CD8-positive, alpha-beta memory T cell (primary cell): ENCODE results near the gene SLC37A4. TPM values are rescaled to one million over a fixed set of nuclear protein-coding genes. Genes with fewer than 3 reads are reported as not detected.
A peak's percentile ranks its signal among the peaks of the same experiment; 100 is the strongest.

Experiments
- CTCF ChIA-PET: fragments of 350-600 bp; sonication (Branson Sonifier 250); formaldehyde crosslinking; loops from one replicate; lab custom pipeline; 2021; ENCODE audit warnings: antibody characterized with exemption; lab: Charles Lee
- POLR2A ChIA-PET: fragments of 350-600 bp; sonication (Branson Sonifier 250); formaldehyde crosslinking; loops from one replicate; lab custom pipeline; 2021; ENCODE audit warnings: antibody characterized with exemption; lab: Charles Lee
- DNase-seq, 5 donors: peaks; one replicate each; pipeline versions ENCODE4 v3.0.0 to v3.0.0-alpha.2; 2020 to 2022; ENCODE audit warnings: mixed read lengths in 1 of 5
- H3K27ac ChIP-seq: one replicate; pipeline ENCODE4 v1.7.0; 2013; ENCODE audit warnings: low read depth, mild to moderate bottlenecking, low read length, moderate library complexity
- H3K27me3 ChIP-seq: 2 replicates; pipeline ENCODE4 v1.7.0; 2013; ENCODE audit warnings: low read length, mild to moderate bottlenecking; ENCODE audit not compliant: insufficient read depth, poor library complexity, severe bottlenecking
- H3K36me3 ChIP-seq: 2 replicates; pipeline ENCODE4 v1.7.0; 2013; ENCODE audit warnings: mild to moderate bottlenecking, low read length, moderate library complexity; ENCODE audit not compliant: insufficient read depth
- H3K4me1 ChIP-seq: 2 replicates; pipeline ENCODE4 v1.7.0; 2013; ENCODE audit warnings: mild to moderate bottlenecking, low read length, moderate library complexity; ENCODE audit not compliant: insufficient read depth
- H3K4me3 ChIP-seq: 2 replicates; pipeline ENCODE4 v1.7.0; 2013; ENCODE audit warnings: mild to moderate bottlenecking, low read length
- H3K9me3 ChIP-seq: 2 replicates; pipeline ENCODE4 v1.7.0; 2013; ENCODE audit warnings: mild to moderate bottlenecking, low read length
- H3K27ac Mint-ChIP-seq, 8 donors: one replicate each; pipeline ENCODE4 v1.8.0; 2020 to 2021; ENCODE audit warnings: mixed read lengths in 8 of 8, mild to moderate bottlenecking in 6 of 8, inconsistent platforms in 3 of 8, moderate library complexity in 3 of 8
- H3K27me3 Mint-ChIP-seq, 2 donors: one replicate each; pipeline ENCODE4 v1.8.0; 2020 to 2021; ENCODE audit warnings: mixed read lengths in 2 of 2, mild to moderate bottlenecking in 1 of 2, moderate library complexity in 1 of 2
- H3K36me3 Mint-ChIP-seq, 3 donors: one replicate each; pipeline ENCODE4 v1.8.0; 2020 to 2021; ENCODE audit warnings: mixed read lengths in 3 of 3, inconsistent platforms in 1 of 3, mild to moderate bottlenecking in 1 of 3
- H3K4me1 Mint-ChIP-seq, 3 donors: one replicate each; pipeline ENCODE4 v1.8.0; 2020 to 2021; ENCODE audit warnings: mixed read lengths in 3 of 3, inconsistent platforms in 1 of 3, mild to moderate bottlenecking in 1 of 3
- H3K4me3 Mint-ChIP-seq, 7 donors: one replicate each; pipeline ENCODE4 v1.8.0; 2020 to 2021; ENCODE audit warnings: mixed read lengths in 7 of 7, mild to moderate bottlenecking in 6 of 7, moderate library complexity in 4 of 7, inconsistent platforms in 2 of 7
- H3K9me3 Mint-ChIP-seq, 5 donors: one replicate each; pipeline ENCODE4 v1.8.0; 2020 to 2022; ENCODE audit warnings: mixed read lengths in 5 of 5, mild to moderate bottlenecking in 3 of 5, moderate library complexity in 2 of 5, inconsistent platforms in 1 of 5
- polyA plus RNA-seq: library from polyadenylated mRNA; unstranded; fragments of 300-500 nt; fragmentation: Illumina TruSeq; gene quantifications from one replicate; pipeline ENCODE4 v1.2.3, GENCODE V29; 2021
- total RNA-seq, 2 experiments: library from RNA; stranded (reverse); gene quantifications; one replicate each; pipeline ENCODE4 v1.2.3, GENCODE V29; 2021

Gene SLC37A4
- total RNA-seq, result 10 to 100 TPM; 22.7 to 28.5 TPM
- polyA plus RNA-seq, result 11.3 TPM

- Histone ChIP-seq H3K4me3 (peak within 1 kb of the TSS; percentile 85), H3K36me3 (no peaks in the 10 kb centered on the region), H3K27ac (peak within 1 kb of the TSS; percentile 75), H3K9me3 (no peaks in the 10 kb centered on the region), H3K4me1 (peaks cover 12% of the 10 kb centered on the region), H3K27me3 (no peaks in the 10 kb centered on the region)
- POLR2A ChIA-PET, result interaction anchor here (0.6 to 1.9 kb wide), 3 partner anchors 11 to 25 kb away, joined by 3 to 10 read pairs (median 3); partner anchors contain the start of genes RPS25 and TRAPPC4
- no peaks in the 10 kb centered on the region for H3K9me3 Mint-ChIP-seq
- H3K4me3 Mint-ChIP-seq, result peak within 1 kb of the TSS; percentile 82 to 96 (median 90)
- peak within 1 kb of the TSS; percentile 72 to 97 (median 92) for H3K27ac Mint-ChIP-seq
- H3K36me3 Mint-ChIP-seq, result peaks cover 0 to 13% (median 1%) of the 10 kb centered on the region in 3 donors
- CTCF ChIA-PET, result interaction anchor here (0.9 to 1.5 kb wide), 6 partner anchors 9 to 49 kb away, joined by 3 to 6 read pairs (median 3); partner anchors contain the start of genes CENATAC and VPS11
- DNase-seq, result peak; percentile 98 to 99 (median 98)
- peaks cover 11 to 24% (median 19%) of the 10 kb centered on the region in 3 donors for H3K4me1 Mint-ChIP-seq
- H3K27me3 Mint-ChIP-seq, result no peaks in the 10 kb centered on the region
Measured at GRCh38 chr11:119030329-119031047, at the start of gene SLC37A4. TSS of gene SLC37A4 (minus strand) at chr11:119030877.

GRCh38 chr11:119078675-119079420 lies 48.2 kb upstream of the SLC37A4 start:
- H3K27ac Mint-ChIP-seq, result no peak overlapping the region
- no peaks in the 10 kb centered on the region for H3K4me1 Mint-ChIP-seq
- DNase-seq, result no peak
- Histone ChIP-seq H3K27me3 (no peaks in the 10 kb centered on the region), H3K4me3 (no peak overlapping the region), H3K9me3 (no peaks in the 10 kb centered on the region), H3K27ac (no peak overlapping the region), H3K4me1 (no peaks in the 10 kb centered on the region), H3K36me3 (peaks cover 54% of the 10 kb centered on the region)
- peaks cover 0 to 71% (median 14%) of the 10 kb centered on the region in 3 donors for H3K36me3 Mint-ChIP-seq
- H3K4me3 Mint-ChIP-seq, result peak overlapping the region in 1 of 7 donors; percentile 24
- CTCF ChIA-PET, result interaction anchor here (1.2 to 2.2 kb wide), 2 partner anchors 11 to 118 kb away, joined by 3 to 6 read pairs; partner anchors contain the start of gene VPS11
- no peaks in the 10 kb centered on the region for H3K9me3 Mint-ChIP-seq
- POLR2A ChIA-PET, result no interaction called here
- H3K27me3 Mint-ChIP-seq, result no peaks in the 10 kb centered on the region

- Histone ChIP-seq H3K27me3 (no peaks in the 10 kb centered on the region), H3K36me3 (peaks cover 64% of the 10 kb centered on the region), H3K27ac (no peak overlapping the region), H3K4me3 (no peak overlapping the region), H3K9me3 (no peaks in the 10 kb centered on the region), H3K4me1 (no peaks in the 10 kb centered on the region)
- H3K27ac Mint-ChIP-seq, result peak overlapping the region in 1 of 8 donors; percentile 41
- H3K4me3 Mint-ChIP-seq, result no peak overlapping the region
- POLR2A ChIA-PET, result no interaction called here
- H3K4me1 Mint-ChIP-seq, result peaks cover 0 to 2% (median 2%) of the 10 kb centered on the region in 3 donors
- CTCF ChIA-PET, result interaction anchor here (2.2 kb wide), 1 partner anchor 10 kb away, joined by 6 read pairs; the partner anchor contains the start of gene VPS11
- peaks cover 3 to 82% (median 20%) of the 10 kb centered on the region in 3 donors for H3K36me3 Mint-ChIP-seq
- H3K27me3 Mint-ChIP-seq, result no peaks in the 10 kb centered on the region
- H3K9me3 Mint-ChIP-seq, result no peaks in the 10 kb centered on the region
- no peak for DNase-seq
Measured at GRCh38 chr11:119077839-119078238, 47.2 kb upstream of the SLC37A4 start.

GRCh38 chr11:119067371-119068222 lies 36.9 kb upstream of the SLC37A4 start, which contains the start of gene VPS11:
TSS of gene VPS11 (plus strand) at chr11:119067818. CDS start at chr11:119067824, 6 bp downstream.
- Histone ChIP-seq H3K27ac (peak within 1 kb of the TSS; percentile 88), H3K9me3 (no peaks in the 10 kb centered on the region), H3K27me3 (no peaks in the 10 kb centered on the region), H3K36me3 (peaks cover 28% of the 10 kb centered on the region), H3K4me1 (peaks cover 28% of the 10 kb centered on the region), H3K4me3 (peak within 1 kb of the TSS; percentile 97)
- ChIA-PET POLR2A (interaction anchor here (0.6 to 2.5 kb wide), 13 partner anchors 10 to 142 kb away, joined by 3 to 34 read pairs (median 5); partner anchors contain the start of genes BCL9L, C2CD2L, CBL and DPAGT1), CTCF (interaction anchor here (0.8 to 3.1 kb wide), 16 partner anchors 10 to 141 kb away, joined by 3 to 23 read pairs (median 6); partner anchors contain the start of genes BCL9L, C2CD2L, CBL and HINFP)
- Mint-ChIP-seq H3K4me1 (peaks cover 32 to 52% (median 42%) of the 10 kb centered on the region in 3 donors), H3K27me3 (no peaks in the 10 kb centered on the region), H3K27ac (peak within 1 kb of the TSS; percentile 95 to 100 (median 98)), H3K9me3 (no peaks in the 10 kb centered on the region), H3K36me3 (peaks cover under 1 to 44% (median 6%) of the 10 kb centered on the region in 3 donors), H3K4me3 (peak within 1 kb of the TSS; percentile 90 to 99 (median 94))
- peak; percentile 96 to 99 (median 98) for DNase-seq

- no peaks in the 10 kb centered on the region for H3K9me3 ChIP-seq
- peak in 3 of 5 donors; percentile 34 to 61 (median 43) for DNase-seq
- Mint-ChIP-seq H3K9me3 (no peaks in the 10 kb centered on the region), H3K27me3 (no peaks in the 10 kb centered on the region), H3K27ac (peak overlapping the region; percentile 60 to 100 (median 92)), H3K4me1 (peaks cover 32 to 54% (median 42%) of the 10 kb centered on the region in 3 donors), H3K36me3 (peaks cover 0 to 28% (median 5%) of the 10 kb centered on the region in 3 donors), H3K4me3 (peak overlapping the region in 5 of 7 donors; percentile 47 to 74 (median 55))
- H3K4me3 ChIP-seq, result no peak overlapping the region
- CTCF ChIA-PET, result interaction anchor here (1.0 to 3.1 kb wide), 4 partner anchors 9 to 131 kb away, joined by 3 to 23 read pairs (median 12); partner anchors contain the start of genes HMBS and HYOU1
- H3K27me3 ChIP-seq, result no peaks in the 10 kb centered on the region
- peaks cover 10% of the 10 kb centered on the region for H3K36me3 ChIP-seq
- POLR2A ChIA-PET, result interaction anchor here (0.6 to 1.6 kb wide), 3 partner anchors 29 to 63 kb away, joined by 3 to 7 read pairs (median 4); partner anchors contain the start of gene DPAGT1
- no peak overlapping the region for H3K27ac ChIP-seq
- peaks cover 28% of the 10 kb centered on the region for H3K4me1 ChIP-seq
Measured at GRCh38 chr11:119065369-119065768, 34.7 kb upstream of the SLC37A4 start.

- Mint-ChIP-seq H3K4me3 (peak overlapping the region in 2 of 7 donors; percentile 16 to 66), H3K27ac (no peak overlapping the region), H3K36me3 (peaks cover 0 to 13% (median 0%) of the 10 kb centered on the region in 3 donors), H3K4me1 (peaks cover 23 to 43% (median 32%) of the 10 kb centered on the region in 3 donors), H3K27me3 (no peaks in the 10 kb centered on the region), H3K9me3 (no peaks in the 10 kb centered on the region)
- ChIA-PET POLR2A (no interaction called here), CTCF (interaction anchor here (1.2 to 2.0 kb wide), 3 partner anchors 23 to 53 kb away, joined by 4 to 8 read pairs (median 4); no protein-coding TSS in a partner anchor)
- H3K27ac ChIP-seq, result no peak overlapping the region
- no peak overlapping the region for H3K4me3 ChIP-seq
- H3K4me1 ChIP-seq, result peaks cover 21% of the 10 kb centered on the region
- no peak for DNase-seq
- H3K36me3 ChIP-seq, result no peaks in the 10 kb centered on the region
- no peaks in the 10 kb centered on the region for H3K27me3 ChIP-seq
- no peaks in the 10 kb centered on the region for H3K9me3 ChIP-seq
Measured at GRCh38 chr11:119062779-119063178, 32.1 kb upstream of the SLC37A4 start.
